ENCODE measurements around the gene PBXIP1. TPM values are rescaled to one million over a fixed set of nuclear protein-coding genes. Genes with fewer than 3 reads are reported as not detected.

The PBXIP1 gene
- total and polyA plus RNA-seq, 2 of the 13 experiments (the other 11 are each of a cell fraction or from before 2014, with no cell fraction given), result 16.3 to 31.9 TPM

DNA sequence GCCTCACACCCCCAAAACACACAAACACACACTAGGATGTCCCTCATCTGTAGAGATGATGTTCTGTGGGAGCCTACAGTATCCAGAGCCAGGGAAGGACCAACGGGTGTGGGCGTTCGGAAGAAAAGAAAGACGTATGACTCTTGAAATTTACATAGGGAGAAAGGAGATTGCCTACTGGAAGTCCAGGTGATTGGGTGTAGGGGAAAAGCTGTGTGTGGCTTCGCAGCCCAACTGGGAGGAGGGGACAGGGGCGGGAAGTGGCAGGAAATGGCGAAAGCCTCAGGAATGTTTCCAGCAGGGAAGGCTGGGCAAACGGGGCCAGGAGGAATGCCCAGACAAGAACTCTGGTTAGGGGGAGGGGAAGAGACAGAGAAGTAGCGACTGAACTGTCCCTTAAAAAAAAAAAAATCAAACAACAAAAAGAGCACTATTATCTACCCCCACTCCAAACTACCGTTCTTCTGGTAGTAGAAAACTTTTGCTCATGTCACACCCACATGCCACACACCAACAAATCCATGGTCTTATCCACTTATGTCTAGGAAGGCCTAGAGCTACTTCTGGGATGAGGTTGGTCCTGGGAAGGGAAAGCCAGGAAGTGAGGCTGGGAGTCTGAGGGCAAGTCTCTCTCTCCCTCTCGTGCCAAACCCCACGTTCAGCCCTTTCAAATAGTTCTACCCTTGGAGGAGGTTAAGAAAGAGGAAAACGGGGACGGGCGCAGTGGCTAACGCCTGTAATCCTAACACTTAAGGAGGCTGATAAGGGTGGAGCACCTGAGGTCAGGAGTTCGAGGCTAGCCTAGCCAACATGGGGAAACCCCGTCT lies 16.8 kb upstream of the PBXIP1 start (continued):
- TF ChIP-seq TAF1 (CRISPR knock-in tag; IDR thresholded peaks at IDR 0.05), result peak; percentile 63; the same call in 1 of the 2 replicates
- peak; percentile 84; the same call in 1 of the 2 replicates for TF ChIP-seq ZNF792 (CRISPR knock-in tag; IDR thresholded peaks at IDR 0.05)
- no peak for TF ChIP-seq FOXK1 (CRISPR knock-in tag; IDR thresholded peaks at IDR 0.05; ENCODE audit: borderline replicate concordance, low read depth)
- no peak for TF ChIP-seq ZBTB44 (CRISPR knock-in tag; IDR thresholded peaks at IDR 0.05)
- no peak for TF ChIP-seq DZIP1 (CRISPR knock-in tag; IDR thresholded peaks at IDR 0.05)
- peak; percentile 50; the same call in 1 of the 2 replicates for TF ChIP-seq CBX5 (CRISPR knock-in tag; IDR thresholded peaks at IDR 0.05; ENCODE audit: borderline replicate concordance)
- peak; percentile 78 for TF ChIP-seq DMAP1 (CRISPR knock-in tag; IDR thresholded peaks at IDR 0.05)
- TF ChIP-seq, protein P1, sequence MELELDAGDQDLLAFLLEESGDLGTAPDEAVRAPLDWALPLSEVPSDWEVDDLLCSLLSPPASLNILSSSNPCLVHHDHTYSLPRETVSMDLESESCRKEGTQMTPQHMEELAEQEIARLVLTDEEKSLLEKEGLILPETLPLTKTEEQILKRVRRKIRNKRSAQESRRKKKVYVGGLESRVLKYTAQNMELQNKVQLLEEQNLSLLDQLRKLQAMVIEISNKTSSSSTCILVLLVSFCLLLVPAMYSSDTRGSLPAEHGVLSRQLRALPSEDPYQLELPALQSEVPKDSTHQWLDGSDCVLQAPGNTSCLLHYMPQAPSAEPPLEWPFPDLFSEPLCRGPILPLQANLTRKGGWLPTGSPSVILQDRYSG (CRISPR knock-in tag; IDR thresholded peaks at IDR 0.05), result no peak
- no peak for TF ChIP-seq FOXA1 (IDR thresholded peaks at IDR 0.05)
- TF ChIP-seq FOXA1 (CRISPR knock-in tag; IDR thresholded peaks at IDR 0.05), result peak; percentile 3; the same call in 1 of the 2 replicates
- TF ChIP-seq ZNF703 (CRISPR knock-in tag; IDR thresholded peaks at IDR 0.05; ENCODE audit: borderline replicate concordance), result no peak
- TF ChIP-seq YEATS2 (CRISPR knock-in tag; IDR thresholded peaks at IDR 0.05; ENCODE audit: borderline replicate concordance), result peak; percentile 51; the same call in 1 of the 2 replicates
- peak; percentile 49; the same call in 1 of the 2 replicates for TF ChIP-seq ARNT2 (CRISPR knock-in tag; IDR thresholded peaks at IDR 0.05; ENCODE audit: low read depth)
- no peak for TF ChIP-seq ZNF431 (CRISPR knock-in tag; IDR thresholded peaks at IDR 0.05; ENCODE audit: borderline replicate concordance, low read depth)
- peak; percentile 53; the same call in 1 of the 2 replicates for TF ChIP-seq SOX5 (CRISPR knock-in tag; IDR thresholded peaks at IDR 0.05; ENCODE audit: borderline replicate concordance)
- TF ChIP-seq ZNF782 (CRISPR knock-in tag; IDR thresholded peaks at IDR 0.05; ENCODE audit: borderline replicate concordance), result no peak; the same call in 1 of the 2 replicates
- no peak for TF ChIP-seq ZNF234 (CRISPR knock-in tag; conservative IDR thresholded peaks at IDR 0.05)
- no peak for TF ChIP-seq ZBTB38 (CRISPR knock-in tag; IDR thresholded peaks at IDR 0.05)
- TF ChIP-seq, protein P2, sequence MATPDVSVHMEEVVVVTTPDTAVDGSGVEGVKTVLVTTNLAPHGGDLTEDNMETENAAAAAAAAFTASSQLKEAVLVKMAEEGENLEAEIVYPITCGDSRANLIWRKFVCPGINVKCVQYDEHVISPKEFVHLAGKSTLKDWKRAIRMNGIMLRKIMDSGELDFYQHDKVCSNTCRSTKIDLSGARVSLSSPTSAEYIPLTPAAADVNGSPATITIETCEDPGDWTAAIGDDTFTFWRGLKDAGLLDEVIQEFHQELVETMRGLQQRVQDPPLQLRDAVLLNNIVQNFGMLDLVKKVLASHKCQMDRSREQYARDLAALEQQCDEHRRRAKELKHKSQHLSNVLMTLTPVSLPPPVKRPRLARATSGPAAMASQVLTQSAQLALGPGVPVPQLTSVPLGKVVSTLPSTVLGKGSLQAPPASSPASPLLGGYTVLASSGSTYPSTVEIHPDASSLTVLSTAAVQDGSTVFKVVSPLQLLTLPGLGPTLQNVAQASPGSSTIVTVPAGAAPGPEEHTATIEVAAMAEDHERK (CRISPR knock-in tag; IDR thresholded peaks at IDR 0.05; ENCODE audit: low read depth), result no peak
- TF ChIP-seq ZNF788 (CRISPR knock-in tag; IDR thresholded peaks at IDR 0.05; ENCODE audit: borderline replicate concordance), result peak; percentile 50; the same call in 1 of the 2 replicates
- no peak; the same call in 1 of the 2 replicates for TF ChIP-seq ZNF614 (CRISPR knock-in tag; IDR thresholded peaks at IDR 0.05; ENCODE audit: borderline replicate concordance)
- TF ChIP-seq DNMT1 (CRISPR knock-in tag; IDR thresholded peaks at IDR 0.05), result no peak
- no peak for TF ChIP-seq ZNF672 (CRISPR knock-in tag; IDR thresholded peaks at IDR 0.05)
- 0 out of 2 replicates have a peak, but pooled peaks have one; percentile 31 for TF ChIP-seq BORCS8-MEF2B (CRISPR knock-in tag; IDR thresholded peaks at IDR 0.05)
